Measurements from ENCODE around the gene CARM1. TPM values are rescaled to one million over a fixed set of nuclear protein-coding genes. Genes with fewer than 3 reads are reported as not detected.
"Not testable (repeated sequence)": the region's sequence is repeated elsewhere in the genome, so short reads cannot be mapped to it uniquely, and the experiment has no call there.

CARM1 gene
- total RNA-seq, 1 donor from 2014 or later: 66.7 TPM

GRCh38 chr19:10850631-10851030 is 20.7 kb upstream of the CARM1 start:
- H3K36me3 Mint-ChIP-seq (ENCODE audit: unreplicated experiment): peaks cover 3% of the 10 kb centered on the region
- H3K9me3 Mint-ChIP-seq (ENCODE audit: unreplicated experiment): peaks cover 5% of the 10 kb centered on the region
- no peak overlapping the region for H3K27ac Mint-ChIP-seq (ENCODE audit: unreplicated experiment)
- H3K27me3 Mint-ChIP-seq (ENCODE audit: unreplicated experiment): peaks cover 4% of the 10 kb centered on the region
- DNase-seq (ENCODE audit: extremely low spot score, unreplicated experiment): no peak
- peaks cover 4% of the 10 kb centered on the region for H3K4me1 Mint-ChIP-seq (ENCODE audit: unreplicated experiment)
- H3K4me3 Mint-ChIP-seq (ENCODE audit: unreplicated experiment): no peak overlapping the region
- no peak for TF ChIP-seq CTCF (IDR thresholded peaks at IDR 0.05)

- no peak for DNase-seq (ENCODE audit: extremely low spot score, unreplicated experiment)
- TF ChIP-seq CTCF (IDR thresholded peaks at IDR 0.05): no peak
- no peaks in the 10 kb centered on the region for H3K9me3 Mint-ChIP-seq (ENCODE audit: unreplicated experiment)
- H3K27ac Mint-ChIP-seq (ENCODE audit: unreplicated experiment): no peak overlapping the region
- H3K4me3 Mint-ChIP-seq (ENCODE audit: unreplicated experiment): no peak overlapping the region
- peaks cover 4% of the 10 kb centered on the region for H3K27me3 Mint-ChIP-seq (ENCODE audit: unreplicated experiment)
- H3K36me3 Mint-ChIP-seq (ENCODE audit: unreplicated experiment): no peaks in the 10 kb centered on the region
- peaks cover 4% of the 10 kb centered on the region for H3K4me1 Mint-ChIP-seq (ENCODE audit: unreplicated experiment)
Measured at GRCh38 chr19:10852098-10852800, 19.1 kb upstream of the CARM1 start.

GRCh38 chr19:10852941-10853340 is 18.4 kb upstream of the CARM1 start:
- Mint-ChIP-seq H3K4me3 (ENCODE audit: unreplicated experiment) (no peak overlapping the region), H3K27ac (ENCODE audit: unreplicated experiment) (no peak overlapping the region), H3K4me1 (ENCODE audit: unreplicated experiment) (peaks cover 4% of the 10 kb centered on the region), H3K9me3 (ENCODE audit: unreplicated experiment) (no peaks in the 10 kb centered on the region), H3K27me3 (ENCODE audit: unreplicated experiment) (peaks cover 4% of the 10 kb centered on the region), H3K36me3 (ENCODE audit: unreplicated experiment) (no peaks in the 10 kb centered on the region)
- TF ChIP-seq CTCF (IDR thresholded peaks at IDR 0.05): no peak
- no peak for DNase-seq (ENCODE audit: extremely low spot score, unreplicated experiment)

- no peak overlapping the region for H3K27ac Mint-ChIP-seq (ENCODE audit: unreplicated experiment)
- H3K9me3 Mint-ChIP-seq (ENCODE audit: unreplicated experiment): no peaks in the 10 kb centered on the region
- H3K27me3 Mint-ChIP-seq (ENCODE audit: unreplicated experiment): no peaks in the 10 kb centered on the region
- no peaks in the 10 kb centered on the region for H3K36me3 Mint-ChIP-seq (ENCODE audit: unreplicated experiment)
- no peak for DNase-seq (ENCODE audit: extremely low spot score, unreplicated experiment)
- H3K4me1 Mint-ChIP-seq (ENCODE audit: unreplicated experiment): peaks cover 4% of the 10 kb centered on the region
- TF ChIP-seq CTCF (IDR thresholded peaks at IDR 0.05): no peak
- no peak overlapping the region for H3K4me3 Mint-ChIP-seq (ENCODE audit: unreplicated experiment)
Measured at GRCh38 chr19:10854350-10855089, 16.8 kb upstream of the CARM1 start.

- Mint-ChIP-seq H3K27ac (ENCODE audit: unreplicated experiment) (no peak overlapping the region), H3K27me3 (ENCODE audit: unreplicated experiment) (no peaks in the 10 kb centered on the region), H3K9me3 (ENCODE audit: unreplicated experiment) (no peaks in the 10 kb centered on the region), H3K36me3 (ENCODE audit: unreplicated experiment) (no peaks in the 10 kb centered on the region), H3K4me1 (ENCODE audit: unreplicated experiment) (peaks cover 4% of the 10 kb centered on the region), H3K4me3 (ENCODE audit: unreplicated experiment) (no peak overlapping the region)
- no peak for DNase-seq (ENCODE audit: extremely low spot score, unreplicated experiment)
- peak; percentile 53 for TF ChIP-seq CTCF (IDR thresholded peaks at IDR 0.05)
Measured at GRCh38 chr19:10855879-10856522, 15.4 kb upstream of the CARM1 start.

GRCh38 chr19:10856899-10857298 is 14.5 kb upstream of the CARM1 start:
- H3K36me3 Mint-ChIP-seq (ENCODE audit: unreplicated experiment); H3K27me3 Mint-ChIP-seq (ENCODE audit: unreplicated experiment); H3K4me3 Mint-ChIP-seq (ENCODE audit: unreplicated experiment); H3K4me1 Mint-ChIP-seq (ENCODE audit: unreplicated experiment); DNase-seq (ENCODE audit: extremely low spot score, unreplicated experiment); H3K27ac Mint-ChIP-seq (ENCODE audit: unreplicated experiment); H3K9me3 Mint-ChIP-seq (ENCODE audit: unreplicated experiment): not testable (repeated sequence)

Measured in osteocyte (in vitro differentiated cells).